Erythroblast (primary cell): ENCODE results near the gene RUVBL1.

Experiments
- GATA1 ChIP-seq: IDR thresholded peaks from 2 replicates; pipeline ENCODE4 v1.6.1; 2011; ENCODE audit warnings: low read depth, mild to moderate bottlenecking, control low read depth, low read length, moderate library complexity
- POLR2A ChIP-seq: IDR thresholded peaks from 2 replicates; pipeline ENCODE4 v1.6.1; 2011; ENCODE audit warnings: mild to moderate bottlenecking, low read length

DNA sequence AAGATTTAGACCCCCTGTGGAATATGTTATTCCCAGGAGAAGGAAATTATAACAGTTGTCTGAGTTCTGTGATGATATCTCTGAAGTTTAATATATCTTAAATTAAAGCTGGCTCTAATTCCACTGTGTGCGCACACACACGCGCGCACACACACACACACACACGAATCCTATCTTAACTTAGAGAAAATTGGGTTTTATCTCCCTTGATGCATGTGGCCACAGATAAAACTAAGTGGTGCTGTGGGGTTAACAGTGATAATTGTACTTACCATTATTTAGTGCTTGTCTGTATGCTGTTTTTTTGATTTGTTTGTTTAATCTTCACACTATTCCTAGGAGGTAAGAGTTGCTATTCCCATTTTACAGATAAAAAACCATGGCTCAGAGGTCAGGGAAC is 37.0 kb upstream of the RUVBL1 start:
- TF ChIP-seq POLR2A (no peak), GATA1 (no peak)
